ENCODE data around the gene REV3L.

The REV3L gene

DNA sequence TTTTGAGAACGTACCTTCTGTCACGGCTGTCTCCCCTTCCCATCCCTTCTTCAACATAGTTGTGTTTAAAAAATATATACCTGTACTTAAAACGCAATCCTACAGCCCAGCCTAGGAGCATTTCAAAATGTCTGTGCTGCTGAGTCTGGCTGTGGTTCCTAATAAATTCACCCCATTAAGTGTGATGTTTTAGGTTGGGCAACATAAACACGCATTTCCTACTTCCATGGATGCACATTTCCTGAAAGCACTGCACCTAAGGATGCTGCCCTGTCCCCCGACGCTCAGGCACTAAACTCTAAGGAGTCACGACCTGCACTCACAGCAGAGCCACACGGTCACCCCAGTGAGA is 1.2 kb downstream of the REV3L start:
- H4K20me1 ChIP-seq (ENCODE audit: insufficient read depth, low read length) = peaks cover 21% of the 10 kb centered on the region
- H3K27me3 ChIP-seq (ENCODE audit: low read depth, low read length) = no peaks in the 10 kb centered on the region
- peak overlapping the region; percentile 88 for H3K4me2 ChIP-seq (ENCODE audit: low read length)
- H3K4me3 ChIP-seq (ENCODE audit: low read length) = peak overlapping the region; percentile 91
- 0 out of 2 replicates have a peak, but pooled peaks cover 4% of the 10 kb centered on the region for H3K9me3 ChIP-seq (ENCODE audit: insufficient read depth, low read length)
- peaks cover 41% of the 10 kb centered on the region for H3K4me1 ChIP-seq (ENCODE audit: low read length)
- peaks cover 8% of the 10 kb centered on the region for H3K36me3 ChIP-seq (replicated peaks; ENCODE audit: low read depth, low read length)
- no peak overlapping the region for H2AFZ ChIP-seq (ENCODE audit: low read depth, low read length)
- H3K79me2 ChIP-seq (ENCODE audit: low read length) = peaks cover 89% of the 10 kb centered on the region
- H3K27ac ChIP-seq (ENCODE audit: low read length) = peak overlapping the region; percentile 94
- TF ChIP-seq, protein P1, sequence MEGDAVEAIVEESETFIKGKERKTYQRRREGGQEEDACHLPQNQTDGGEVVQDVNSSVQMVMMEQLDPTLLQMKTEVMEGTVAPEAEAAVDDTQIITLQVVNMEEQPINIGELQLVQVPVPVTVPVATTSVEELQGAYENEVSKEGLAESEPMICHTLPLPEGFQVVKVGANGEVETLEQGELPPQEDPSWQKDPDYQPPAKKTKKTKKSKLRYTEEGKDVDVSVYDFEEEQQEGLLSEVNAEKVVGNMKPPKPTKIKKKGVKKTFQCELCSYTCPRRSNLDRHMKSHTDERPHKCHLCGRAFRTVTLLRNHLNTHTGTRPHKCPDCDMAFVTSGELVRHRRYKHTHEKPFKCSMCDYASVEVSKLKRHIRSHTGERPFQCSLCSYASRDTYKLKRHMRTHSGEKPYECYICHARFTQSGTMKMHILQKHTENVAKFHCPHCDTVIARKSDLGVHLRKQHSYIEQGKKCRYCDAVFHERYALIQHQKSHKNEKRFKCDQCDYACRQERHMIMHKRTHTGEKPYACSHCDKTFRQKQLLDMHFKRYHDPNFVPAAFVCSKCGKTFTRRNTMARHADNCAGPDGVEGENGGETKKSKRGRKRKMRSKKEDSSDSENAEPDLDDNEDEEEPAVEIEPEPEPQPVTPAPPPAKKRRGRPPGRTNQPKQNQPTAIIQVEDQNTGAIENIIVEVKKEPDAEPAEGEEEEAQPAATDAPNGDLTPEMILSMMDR (IDR thresholded peaks at IDR 0.05; ENCODE audit: low read depth, low read length) = no peak
- no peak for TF ChIP-seq EZH2phosphoT487 (IDR thresholded peaks at IDR 0.05; ENCODE audit: low read depth)
- H3K9ac ChIP-seq (ENCODE audit: low read length) = peak overlapping the region; percentile 94

DNA sequence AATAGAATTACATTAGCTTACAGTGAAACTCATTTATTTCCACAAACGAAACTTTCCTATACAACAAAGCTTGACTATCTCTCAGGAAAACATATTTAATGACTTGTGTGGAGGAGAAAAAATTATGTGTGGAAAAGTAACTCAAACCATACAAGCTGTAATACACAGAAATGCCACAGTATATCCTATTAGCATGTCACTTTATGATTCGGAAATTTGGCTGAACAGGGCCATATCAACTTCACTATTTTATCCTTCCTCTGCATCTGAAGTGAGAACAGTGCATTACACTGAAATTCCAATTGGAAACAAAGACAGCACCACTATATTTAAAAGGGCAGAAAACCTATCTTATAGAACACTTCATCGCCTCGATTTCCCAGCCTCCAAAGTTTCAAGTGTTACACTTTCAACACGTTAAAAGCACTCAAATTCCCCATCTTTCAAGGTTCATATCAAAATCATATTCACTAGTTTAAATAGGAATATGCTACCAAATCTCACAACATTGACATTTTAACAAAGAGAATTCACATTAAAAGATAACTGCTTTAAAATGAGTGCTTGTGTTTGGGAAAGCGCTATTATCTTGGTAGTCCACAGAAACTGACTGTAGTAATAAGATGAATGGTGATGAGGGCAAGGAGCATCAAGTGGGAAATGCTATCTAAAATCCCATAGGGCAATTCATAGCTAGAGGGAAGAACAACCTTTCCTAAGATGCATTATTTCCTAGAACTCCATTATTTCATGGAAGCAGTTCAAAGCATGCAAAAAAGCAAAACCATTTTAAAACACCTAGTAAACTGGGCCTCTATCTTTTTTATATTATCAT is 1.8 kb downstream of the REV3L start:
- peaks cover 41% of the 10 kb centered on the region for H3K4me1 ChIP-seq (ENCODE audit: low read length)
- H3K27me3 ChIP-seq (ENCODE audit: low read depth, low read length) = no peaks in the 10 kb centered on the region
- 0 out of 2 replicates have a peak, but pooled peaks cover under 1% of the 10 kb centered on the region for H3K9me3 ChIP-seq (ENCODE audit: insufficient read depth, low read length)
- peaks cover 2% of the 10 kb centered on the region for H3K36me3 ChIP-seq (replicated peaks; ENCODE audit: low read depth, low read length)
- peak overlapping the region; percentile 88 for H3K4me2 ChIP-seq (ENCODE audit: low read length)
- peak overlapping the region; percentile 91 for H3K4me3 ChIP-seq (ENCODE audit: low read length)
- TF ChIP-seq, protein P1 (IDR thresholded peaks at IDR 0.05; ENCODE audit: low read depth, low read length) = no peak
- TF ChIP-seq EZH2phosphoT487 (IDR thresholded peaks at IDR 0.05; ENCODE audit: low read depth) = no peak
- peaks cover 89% of the 10 kb centered on the region for H3K79me2 ChIP-seq (ENCODE audit: low read length)
- H3K27ac ChIP-seq (ENCODE audit: low read length) = peak overlapping the region; percentile 94
- H4K20me1 ChIP-seq (ENCODE audit: insufficient read depth, low read length) = peaks cover 21% of the 10 kb centered on the region
- H3K9ac ChIP-seq (ENCODE audit: low read length) = peak overlapping the region; percentile 94
- H2AFZ ChIP-seq (ENCODE audit: low read depth, low read length) = no peak overlapping the region

DNA sequence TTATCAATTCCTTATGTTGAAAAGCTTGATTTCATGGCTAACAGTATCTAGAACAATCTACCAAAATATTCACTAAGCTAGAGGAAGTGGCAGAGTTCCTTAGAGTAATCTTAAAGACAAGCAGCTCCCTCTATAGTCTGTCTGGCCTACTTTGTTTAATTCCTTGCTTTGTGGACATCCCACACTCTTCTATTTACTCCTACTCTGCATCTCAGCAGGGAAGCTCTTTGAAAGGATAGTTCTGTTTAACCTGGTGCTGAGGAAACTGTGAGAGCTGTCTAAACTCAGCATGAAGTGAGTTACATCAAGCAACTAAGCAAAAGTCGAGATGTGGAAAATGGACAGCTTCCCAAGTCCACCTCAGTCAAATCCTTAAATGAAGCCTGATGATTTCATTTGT is 4.3 kb downstream of the REV3L start:
- no peak overlapping the region for H3K9ac ChIP-seq (ENCODE audit: low read length)

DNA sequence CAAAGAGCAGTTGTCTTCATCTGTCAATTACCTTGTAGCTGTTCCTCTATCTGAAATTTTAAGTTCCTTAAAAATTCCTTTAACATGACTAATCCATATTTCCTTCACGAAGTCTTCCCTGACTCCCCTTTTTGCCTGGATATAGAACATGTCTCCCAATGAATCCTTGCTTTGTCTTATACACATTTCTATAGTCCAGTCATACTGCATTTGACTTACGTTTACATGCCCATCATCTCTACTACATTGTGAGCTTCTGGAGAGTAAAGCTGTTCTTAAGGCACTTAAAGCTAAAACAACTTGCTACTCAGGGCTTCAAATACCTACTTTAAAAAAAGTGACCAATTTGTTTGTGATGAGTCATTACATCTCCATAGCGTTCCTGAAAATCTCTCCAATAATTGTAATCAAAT is 4.9 kb downstream of the REV3L start:
- Histone ChIP-seq H3K27ac (ENCODE audit: low read length) (peak overlapping the region; percentile 45; the same call in 1 of the 2 replicates), H3K9me3 (ENCODE audit: insufficient read depth, low read length) (no peaks in the 10 kb centered on the region), H3K79me2 (ENCODE audit: low read length) (peaks cover 98% of the 10 kb centered on the region), H3K4me2 (ENCODE audit: low read length) (peak overlapping the region; percentile 79), H2AFZ (ENCODE audit: low read depth, low read length) (no peak overlapping the region), H3K27me3 (ENCODE audit: low read depth, low read length) (no peaks in the 10 kb centered on the region), H4K20me1 (ENCODE audit: insufficient read depth, low read length) (peaks cover 21% of the 10 kb centered on the region), H3K4me1 (ENCODE audit: low read length) (peaks cover 33% of the 10 kb centered on the region), H3K36me3 (replicated peaks; ENCODE audit: low read depth, low read length) (no peaks in the 10 kb centered on the region), H3K4me3 (ENCODE audit: low read length) (peak overlapping the region; percentile 29), H3K9ac (ENCODE audit: low read length) (peak overlapping the region; percentile 22; the same call in 1 of the 2 replicates)
- TF ChIP-seq EZH2phosphoT487 (IDR thresholded peaks at IDR 0.05; ENCODE audit: low read depth) = no peak
- TF ChIP-seq, protein P1 (IDR thresholded peaks at IDR 0.05; ENCODE audit: low read depth, low read length) = no peak

More for the DNA sequence above, 4.3 kb downstream of the REV3L start:
- Histone ChIP-seq H3K36me3 (replicated peaks; ENCODE audit: low read depth, low read length) (no peaks in the 10 kb centered on the region), H2AFZ (ENCODE audit: low read depth, low read length) (no peak overlapping the region), H3K4me3 (ENCODE audit: low read length) (no peak overlapping the region), H3K4me1 (ENCODE audit: low read length) (peaks cover 33% of the 10 kb centered on the region), H3K9me3 (ENCODE audit: insufficient read depth, low read length) (no peaks in the 10 kb centered on the region), H3K27ac (ENCODE audit: low read length) (peak overlapping the region; percentile 29; the same call in 1 of the 2 replicates), H3K79me2 (ENCODE audit: low read length) (peaks cover 92% of the 10 kb centered on the region), H4K20me1 (ENCODE audit: insufficient read depth, low read length) (peaks cover 21% of the 10 kb centered on the region), H3K4me2 (ENCODE audit: low read length) (peak overlapping the region; percentile 42), H3K27me3 (ENCODE audit: low read depth, low read length) (no peaks in the 10 kb centered on the region)
- TF ChIP-seq, protein P1 (IDR thresholded peaks at IDR 0.05; ENCODE audit: low read depth, low read length) = peak; percentile 58
- no peak for TF ChIP-seq EZH2phosphoT487 (IDR thresholded peaks at IDR 0.05; ENCODE audit: low read depth)

Data from OCI-LY3 (cell line).